IMR-90 (cell line): ENCODE measurements around the gene CATSPERZ. TPM values are rescaled to one million over a fixed set of nuclear protein-coding genes. Genes with fewer than 3 reads are reported as not detected.

Experiments used
- ATAC-seq: fragments of 200-7000 bp; cut with Tn5 transposase; 2 replicates; pipeline ENCODE4 v1.9.1; 2020; ENCODE audit warnings: low read depth, mild to moderate bottlenecking, moderate library complexity
- BruUV-seq: library from RNA; stranded (reverse); fragments of 400-500 nt; replicated peaks from 2 replicates; lab custom pipeline; 2021; lab: Mats Ljungman, UMichigan
- CTCF ChIA-PET: fragments of 300-600 bp; formaldehyde crosslinking; extraction: SDS; loops from one replicate; lab custom pipeline; 2021; ENCODE audit warnings: antibody characterized with exemption; lab: Yijun Ruan, JAX
- POLR2A ChIA-PET: fragments of 300-600 bp; sonication (Branson Sonifier 250); formaldehyde crosslinking; loops from one replicate; lab custom pipeline; 2022; ENCODE audit warnings: antibody characterized with exemption; ENCODE audit not compliant: unreplicated experiment; lab: Charles Lee
- DNase-seq: peaks from one replicate; pipeline ENCODE4 v3.0.0; 2013
- H2AFZ ChIP-seq: replicated peaks from 2 replicates; pipeline ENCODE3; 2013; ENCODE audit warnings: low read length, mild to moderate bottlenecking; ENCODE audit not compliant: poor library complexity
- H2AK5ac ChIP-seq: 2 replicates; pipeline ENCODE4 v1.6.1; 2013; ENCODE audit warnings: low read depth, low read length, inconsistent platforms
- H2AK9ac ChIP-seq: replicated peaks from 2 replicates; pipeline ENCODE3; 2013; ENCODE audit warnings: mild to moderate bottlenecking, low read depth, low read length, moderate library complexity; ENCODE audit not compliant: poor library complexity
- H2BK120ac ChIP-seq: 2 replicates; pipeline ENCODE4 v1.6.1; 2013; ENCODE audit warnings: low read depth, low read length, inconsistent platforms
- H2BK15ac ChIP-seq: 3 replicates; pipeline ENCODE4 v1.6.1; 2013; ENCODE audit warnings: low read depth, low read length, inconsistent platforms
- H2BK20ac ChIP-seq: 2 replicates; pipeline ENCODE4 v1.6.1; 2013; ENCODE audit warnings: low read depth, mild to moderate bottlenecking, inconsistent platforms, low read length, moderate library complexity
- H2BK5ac ChIP-seq: 2 replicates; pipeline ENCODE4 v1.6.1; 2013; ENCODE audit warnings: mild to moderate bottlenecking, low read depth, low read length, inconsistent platforms; ENCODE audit not compliant: poor library complexity, severe bottlenecking
- H3K14ac ChIP-seq: replicated peaks from 2 replicates; pipeline ENCODE4 v1.6.1; 2013; ENCODE audit warnings: low read depth, low read length, inconsistent platforms
- H3K18ac ChIP-seq: 2 replicates; pipeline ENCODE4 v1.6.1; 2013; ENCODE audit warnings: low read depth, low read length, control low read depth
- H3K23ac ChIP-seq: 2 replicates; pipeline ENCODE4 v1.6.1; 2013; ENCODE audit warnings: low read depth, low read length, inconsistent platforms
- H3K27ac ChIP-seq: 2 replicates; pipeline ENCODE4 v1.5.1; 2013; ENCODE audit warnings: mild to moderate bottlenecking, control low read depth, low read length; ENCODE audit not compliant: insufficient read depth
- H3K27me3 ChIP-seq: 2 replicates; pipeline ENCODE4 v1.6.1; 2013; ENCODE audit warnings: low read length; ENCODE audit not compliant: control insufficient read depth, insufficient read depth
- H3K36me3 ChIP-seq: 2 replicates; pipeline ENCODE4 v1.6.1; 2013; ENCODE audit warnings: low read length, mixed read lengths; ENCODE audit not compliant: control insufficient read depth, insufficient read depth
- H3K4ac ChIP-seq: 2 replicates; pipeline ENCODE4 v1.6.1; 2013; ENCODE audit warnings: low read depth, low read length, inconsistent platforms
- H3K4me1 ChIP-seq: 2 replicates; pipeline ENCODE4 v1.6.1; 2013; ENCODE audit warnings: low read length, mixed read lengths; ENCODE audit not compliant: control insufficient read depth, insufficient read depth
- H3K4me2 ChIP-seq: 2 replicates; pipeline ENCODE4 v1.6.1; 2013; ENCODE audit warnings: low read depth, mild to moderate bottlenecking, control low read depth, low read length, moderate library complexity
- H3K4me3 ChIP-seq: 2 replicates; pipeline ENCODE4 v1.5.1; 2013; ENCODE audit warnings: low read depth, mild to moderate bottlenecking, control low read depth, low read length, moderate library complexity; ENCODE audit not compliant: insufficient read depth
- H3K56ac ChIP-seq: 2 replicates; pipeline ENCODE4 v1.6.1; 2013; ENCODE audit warnings: low read length, inconsistent platforms; ENCODE audit not compliant: insufficient read depth; ENCODE audit errors: extremely low read depth
- H3K79me1 ChIP-seq, 2 experiments: 2 replicates each; pipeline ENCODE4 v1.6.1; 2013; ENCODE audit warnings: low read length in 2 of 2, inconsistent platforms in 1 of 2, low read depth in 1 of 2
- H3K9ac ChIP-seq: 2 replicates; pipeline ENCODE4 v1.6.1; 2013; ENCODE audit warnings: low read depth, low read length, control low read depth
- H3K9me1 ChIP-seq: 2 replicates; pipeline ENCODE4 v1.6.1; 2013; ENCODE audit warnings: low read length, inconsistent platforms; ENCODE audit not compliant: insufficient read depth
- H3K9me3 ChIP-seq: 2 replicates; pipeline ENCODE4 v1.6.1; 2013; ENCODE audit warnings: low read length; ENCODE audit not compliant: control insufficient read depth, insufficient read depth
- H4K20me1 ChIP-seq: 2 replicates; pipeline ENCODE4 v1.6.1; 2013; ENCODE audit warnings: low read length, inconsistent platforms; ENCODE audit not compliant: insufficient read depth
- H4K5ac ChIP-seq: 2 replicates; pipeline ENCODE4 v1.6.1; 2013; ENCODE audit warnings: mild to moderate bottlenecking, low read depth, low read length, control low read depth
- H4K8ac ChIP-seq, 2 experiments: 2 replicates each; pipeline ENCODE4 v1.6.1; 2013; ENCODE audit warnings: low read depth in 2 of 2, low read length in 2 of 2, control low read depth in 1 of 2, inconsistent platforms in 1 of 2
- H4K91ac ChIP-seq: 2 replicates; pipeline ENCODE4 v1.6.1; 2013; ENCODE audit warnings: low read depth, low read length, inconsistent platforms; ENCODE audit not compliant: insufficient read depth
- BHLHE40 ChIP-seq: fragments of 150-350 bp; IDR thresholded peaks from 2 replicates; pipeline ENCODE4 v1.6.1; 2016; ENCODE audit warnings: mild to moderate bottlenecking, low read depth, low read length
- CEBPB ChIP-seq: IDR thresholded peaks from 2 replicates; pipeline ENCODE4 v1.6.1; 2012; ENCODE audit warnings: low read depth, low read length, improper control_type of control experiment
- CHD1 ChIP-seq: IDR thresholded peaks from 2 replicates; pipeline ENCODE4 v1.6.1; 2012; ENCODE audit warnings: low read depth, low read length, improper control_type of control experiment
- CTCF ChIP-seq: conservative IDR thresholded peaks from 2 replicates; pipeline ENCODE4 v1.5.1; 2012; ENCODE audit warnings: mild to moderate bottlenecking, low read depth, low read length, improper control_type of control experiment
- FOS ChIP-seq: fragments of 150-350 bp; IDR thresholded peaks from 2 replicates; pipeline ENCODE4 v1.6.1; 2016; ENCODE audit warnings: low read depth, low read length
- MAZ ChIP-seq: IDR thresholded peaks from 2 replicates; pipeline ENCODE4 v1.6.1; 2012; ENCODE audit warnings: low read depth, mild to moderate bottlenecking, low read length, improper control_type of control experiment, moderate library complexity, borderline replicate concordance
- MXI1 ChIP-seq: IDR thresholded peaks from 2 replicates; pipeline ENCODE4 v1.6.1; 2012; ENCODE audit warnings: low read depth, mild to moderate bottlenecking, low read length, moderate library complexity, borderline replicate concordance
- POLR2A ChIP-seq: IDR thresholded peaks from 2 replicates; pipeline ENCODE4 v1.6.1; 2012; ENCODE audit warnings: mild to moderate bottlenecking, low read depth, low read length
- RAD21 ChIP-seq: IDR thresholded peaks from 2 replicates; pipeline ENCODE4 v1.6.1; 2012; ENCODE audit warnings: low read length, improper control_type of control experiment
- RFX5 ChIP-seq: IDR thresholded peaks from 2 replicates; pipeline ENCODE4 v1.8.0; 2012; ENCODE audit warnings: low read depth, mild to moderate bottlenecking, low read length, moderate library complexity
- SMC3 ChIP-seq: fragments of 150-350 bp; IDR thresholded peaks from 2 replicates; pipeline ENCODE4 v1.6.1; 2016; ENCODE audit warnings: low read depth, mild to moderate bottlenecking, antibody characterized with exemption, low read length, moderate library complexity
- WGBS, 2 experiments: methylation state at CpG; one replicate each; pipeline versions ENCODE4 v1.1.5 to v1.1.7; 2013; ENCODE audit warnings: missing lambda C conversion rate in 2 of 2; ENCODE audit not compliant: insufficient read length in 1 of 2; ENCODE audit errors: extremely low coverage in 2 of 2; 5-methylcytosine and 5-hydroxymethylcytosine counted together
- dilution Hi-C: fragments of 300-500 bp; cut with HindIII; formaldehyde crosslinking; loops from one replicate; pipeline ENCODE4 v1.14.3; 2018; ENCODE audit warnings: low sequenced_read_pairs; ENCODE audit not compliant: unreplicated experiment
- in situ Hi-C: fragments of 300-500 bp; cut with MboI; formaldehyde crosslinking; loops from 3 replicates; pipeline ENCODE4 v1.14.3; 2019; ENCODE audit warnings: low sequenced_read_pairs, inconsistent platforms, mixed read lengths
- intact Hi-C: fragments of 100-400 bp; cut with micrococcal nuclease; formaldehyde crosslinking; loops from 2 replicates; pipeline ENCODE4 v1.10.0; 2022
- polyA plus RNA-seq, 3 experiments: library from polyadenylated mRNA; depleted of rRNA; stranded (reverse); fragments of >200 nt; gene quantifications; 2 replicates each; pipeline ENCODE4 v1.2.3, GENCODE V29; 2012; ENCODE audit warnings: low replicate concordance in 1 of 3
- total RNA-seq: library from RNA; depleted of rRNA; stranded (reverse); fragments of >200 nt; gene quantifications from 2 replicates; pipeline ENCODE4 v1.2.3, GENCODE V29; 2012

The CATSPERZ gene
- total and polyA plus RNA-seq, 2 of the 4 experiments (the other 2 are of a cell fraction): not detected

DNA sequence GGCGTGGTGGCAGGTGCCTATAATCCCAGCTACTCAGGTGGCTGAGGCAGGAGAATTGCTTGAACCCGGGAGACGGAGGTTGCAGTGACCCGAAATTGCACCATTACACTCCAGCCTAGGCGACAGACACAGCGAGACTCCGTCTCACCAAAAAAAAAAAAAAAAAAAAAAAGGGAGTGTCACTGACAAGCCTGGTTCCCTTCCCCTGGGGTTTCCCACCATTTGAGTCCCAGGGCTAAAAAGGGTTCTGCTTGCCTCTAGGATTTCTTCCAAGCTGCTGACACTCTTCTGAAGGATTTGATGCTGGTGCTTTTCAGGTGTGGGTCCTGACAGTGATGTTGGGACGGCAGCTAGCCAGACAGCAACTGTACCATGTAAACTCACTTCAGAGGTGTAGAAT lies 38.6 kb downstream of the CATSPERZ start:
- Histone ChIP-seq H2BK5ac (no peak overlapping the region), H2AK5ac (no peak overlapping the region), H3K27ac (no peak overlapping the region), H3K79me1 (no peaks in the 10 kb centered on the region), H4K8ac (no peak overlapping the region), H3K23ac (no peak overlapping the region), H4K20me1 (0 out of 2 replicates have a peak, but pooled peaks cover 3% of the 10 kb centered on the region), H3K27me3 (peaks cover 9% of the 10 kb centered on the region; the same call in 1 of the 2 replicates), H3K9me1 (peaks cover 3% of the 10 kb centered on the region; the same call in 1 of the 2 replicates), H3K9me3 (no peaks in the 10 kb centered on the region), H3K4ac (no peak overlapping the region), H3K4me2 (no peak overlapping the region), H3K14ac (no peak overlapping the region), H4K91ac (no peak overlapping the region), H2AFZ (no peak overlapping the region), H2BK120ac (no peak overlapping the region), H2AK9ac (no peak overlapping the region), H2BK15ac (no peak overlapping the region), H2BK20ac (no peak overlapping the region), H3K36me3 (no peaks in the 10 kb centered on the region), H3K9ac (no peak overlapping the region), H3K18ac (no peak overlapping the region), H3K4me3 (no peak overlapping the region), H3K4me1 (peaks cover 6% of the 10 kb centered on the region), H3K56ac (no peak overlapping the region), H4K5ac (no peak overlapping the region)
- no TSS peak for BruUV-seq
- DNase-seq: no peak
- no peak for ATAC-seq
- no peak for TF ChIP-seq RFX5
- TF ChIP-seq POLR2A: no peak
- TF ChIP-seq FOS: no peak
- TF ChIP-seq CEBPB: no peak
- TF ChIP-seq MAZ: no peak
- no peak for TF ChIP-seq SMC3
- TF ChIP-seq CTCF: no peak
- no peak for TF ChIP-seq RAD21
- no peak for TF ChIP-seq BHLHE40
- no peak for TF ChIP-seq MXI1
- no peak for TF ChIP-seq CHD1
- intact Hi-C loops: no loop called here
- dilution Hi-C loops: no loop called here
- WGBS, 2 experiments: 100% methylated on average over 1 of the region's 8 CpGs; no CpG with 5 or more reads in 1 of the 2 experiments
- CTCF ChIA-PET: no interaction called here
- POLR2A ChIA-PET: no interaction called here
- in situ Hi-C loops: no loop called here
